COR-L47 (cell line): ENCODE data around the gene AKT3.
"Not testable (repeated sequence)": the region's sequence is repeated elsewhere in the genome, so short reads cannot be mapped to it uniquely, and the experiment has no call there.

Experiments used
- DNase-seq: peaks from one replicate; lab custom pipeline; 2025; lab: John Stamatoyannopoulos, UW

AKT3 gene

GRCh38 chr1:243841507-243841906 is 8.5 kb downstream of the AKT3 start:
- DNase-seq, result no peak

DNA sequence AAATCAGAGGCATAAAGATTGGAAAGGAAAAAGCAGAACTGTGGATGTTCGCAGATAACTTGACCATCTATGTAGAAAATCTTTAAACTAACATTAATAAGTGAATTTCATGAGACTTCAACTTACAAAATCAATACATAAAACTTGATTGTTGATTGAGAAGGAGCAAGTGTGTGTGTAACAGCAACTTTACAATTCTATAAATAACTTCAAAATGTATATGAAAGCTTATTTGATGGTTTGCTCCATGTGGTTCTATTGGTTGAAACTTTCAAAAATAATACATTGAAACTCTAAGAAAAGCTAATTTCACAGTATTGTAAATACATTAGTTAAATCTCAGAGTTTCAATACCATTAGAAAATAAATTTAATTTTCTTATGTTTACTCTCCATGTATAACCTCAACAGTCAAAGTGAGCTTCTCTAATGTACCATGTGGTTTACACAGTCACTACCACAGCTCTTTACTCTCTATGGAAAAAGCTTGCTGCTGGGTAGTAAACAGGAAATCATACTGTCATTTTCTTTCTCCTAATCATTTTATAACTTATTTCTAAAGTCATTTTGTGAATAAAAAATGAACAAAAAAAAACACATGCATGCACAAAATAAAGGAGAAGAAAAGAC is 12.0 kb downstream of the AKT3 start:
- DNase-seq, result no peak

- no peak for DNase-seq
Observed at GRCh38 chr1:243834130-243834529, 15.9 kb downstream of the AKT3 start.

- DNase-seq, result no peak
Observed at GRCh38 chr1:243831463-243831862, 18.6 kb downstream of the AKT3 start.

- DNase-seq, result no peak
Observed at GRCh38 chr1:243827206-243827605, 22.8 kb downstream of the AKT3 start.

- not testable (repeated sequence) for DNase-seq
Observed at GRCh38 chr1:243824907-243825306, 25.1 kb downstream of the AKT3 start.

DNA sequence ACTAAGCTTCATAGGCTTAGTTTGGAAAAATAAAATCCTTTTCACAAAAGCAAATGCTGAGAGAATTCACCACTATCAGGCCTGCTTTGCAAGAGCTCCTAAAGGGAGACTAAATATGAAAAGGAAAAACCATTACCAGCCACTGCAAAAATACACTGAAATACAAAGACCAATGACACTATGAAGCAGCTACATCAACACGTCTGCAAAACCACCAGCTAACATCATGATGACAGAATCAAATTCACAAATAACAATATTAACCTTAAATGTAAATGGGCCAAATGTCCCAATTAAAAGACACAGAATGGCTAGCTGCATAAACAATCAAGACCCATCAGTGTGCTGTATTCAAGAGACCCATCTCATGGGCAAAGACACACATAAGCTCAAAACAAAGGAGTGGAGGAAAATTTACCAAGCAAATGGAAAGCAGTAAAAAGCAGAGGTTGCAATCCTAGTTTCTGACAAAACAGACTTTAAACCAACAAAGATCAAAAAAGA is 28.8 kb downstream of the AKT3 start:
- no peak for DNase-seq

- no peak for DNase-seq
Observed at GRCh38 chr1:243819438-243819839, 30.6 kb downstream of the AKT3 start.

GRCh38 chr1:243818978-243819377 is 31.1 kb downstream of the AKT3 start:
- DNase-seq, result no peak

DNA sequence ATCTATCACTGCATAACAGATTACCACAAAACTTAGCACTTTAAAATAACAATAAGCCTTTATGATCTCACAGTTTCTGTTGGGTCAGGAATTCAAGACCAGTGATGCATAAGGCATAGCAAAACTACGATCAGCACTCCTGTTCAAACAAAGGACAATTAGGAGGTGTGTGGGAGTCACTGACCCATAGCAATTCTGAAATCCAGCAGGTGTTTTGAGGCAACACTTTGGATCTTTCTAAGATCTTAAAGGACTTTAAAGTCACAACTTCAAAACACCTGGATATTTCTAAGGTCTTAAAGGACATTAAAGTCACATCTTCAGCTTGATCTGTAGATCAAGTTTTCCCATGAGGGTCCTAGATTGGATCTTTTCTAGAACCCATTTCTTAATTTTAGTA is 35.3 kb downstream of the AKT3 start:
- no peak for DNase-seq

DNA sequence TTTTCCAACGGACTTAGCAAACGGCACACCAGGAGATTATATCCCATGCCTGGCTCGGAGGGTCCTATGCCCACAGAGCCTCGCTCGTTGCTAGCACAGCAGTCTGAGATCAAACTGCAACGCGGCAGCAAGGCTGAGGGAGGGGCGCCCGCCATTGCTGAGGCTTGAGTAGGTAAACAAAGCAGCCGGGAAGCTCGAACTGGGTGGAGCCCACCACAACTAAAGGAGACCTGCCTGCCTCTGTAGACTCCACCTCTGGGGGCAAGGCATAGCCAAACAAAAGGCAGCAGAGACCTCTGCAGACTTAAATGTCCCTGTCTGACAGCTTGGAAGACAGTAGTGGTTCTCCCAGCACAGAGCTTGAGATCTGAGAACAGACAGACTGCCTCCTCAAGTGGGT is 42.7 kb downstream of the AKT3 start:
- DNase-seq, result not testable (repeated sequence)

DNA sequence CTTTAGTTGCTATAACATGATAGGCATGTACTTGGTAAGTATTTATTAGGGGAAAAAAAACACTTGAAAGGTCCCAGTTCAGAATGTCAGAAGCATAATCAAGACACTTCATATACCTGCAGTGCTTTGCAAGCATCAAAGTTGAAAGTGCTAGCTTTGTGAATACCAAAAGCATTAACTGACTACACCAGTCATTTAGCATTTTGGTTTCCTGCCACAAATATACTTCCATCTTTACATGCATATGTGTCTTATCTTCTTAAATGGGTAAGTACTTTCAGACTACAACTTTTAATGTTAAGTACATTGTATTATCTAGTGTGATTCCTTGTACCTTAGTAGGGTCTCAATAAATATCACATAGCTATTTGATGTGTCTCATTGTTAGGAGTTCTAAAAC is 43.7 kb downstream of the AKT3 start:
- no peak for DNase-seq

DNA sequence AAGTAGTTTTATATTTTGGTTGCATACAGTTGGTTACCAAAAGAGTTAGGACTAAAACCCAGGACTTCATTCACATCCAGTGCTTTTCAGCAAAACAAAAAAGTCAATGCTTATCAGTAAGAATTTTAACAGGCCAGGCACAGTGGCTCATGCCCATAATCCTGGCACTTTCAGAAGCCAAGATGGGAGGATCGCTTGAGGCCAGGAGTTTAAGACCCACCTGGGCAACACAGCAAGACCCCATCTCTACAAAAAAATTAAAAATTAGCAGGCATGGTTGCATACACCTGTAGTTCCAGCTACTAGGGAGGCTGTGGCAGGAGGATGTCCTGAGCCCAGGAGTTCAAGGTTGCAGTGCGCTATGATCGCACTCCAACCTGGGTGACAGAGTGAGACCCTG is 47.3 kb downstream of the AKT3 start:
- no peak for DNase-seq

DNA sequence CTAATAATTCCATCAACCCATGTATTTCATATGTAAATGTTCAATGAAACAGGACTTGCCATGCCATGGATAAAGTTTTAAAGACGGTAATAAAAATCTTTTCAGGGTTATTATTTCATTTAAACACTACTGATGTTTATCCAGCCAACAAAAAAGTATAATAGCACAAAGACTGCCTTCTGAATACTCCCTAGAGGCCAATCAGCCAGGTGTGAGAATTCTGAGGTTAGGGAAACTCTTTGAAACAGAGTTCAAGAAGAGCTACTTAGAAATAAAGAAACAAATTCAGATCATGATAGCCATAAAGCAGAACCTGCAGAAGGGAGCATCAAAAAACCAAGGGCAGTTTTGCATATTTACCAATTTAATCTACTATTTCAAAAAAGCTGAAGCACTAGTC is 48.7 kb downstream of the AKT3 start:
- DNase-seq, result no peak

- DNase-seq, result no peak
Observed at GRCh38 chr1:243799908-243800307, 50.1 kb downstream of the AKT3 start.

- no peak for DNase-seq
Observed at GRCh38 chr1:243798726-243799125, 51.3 kb downstream of the AKT3 start.

- DNase-seq, result no peak
Observed at GRCh38 chr1:243796016-243796415, 54.0 kb downstream of the AKT3 start.

DNA sequence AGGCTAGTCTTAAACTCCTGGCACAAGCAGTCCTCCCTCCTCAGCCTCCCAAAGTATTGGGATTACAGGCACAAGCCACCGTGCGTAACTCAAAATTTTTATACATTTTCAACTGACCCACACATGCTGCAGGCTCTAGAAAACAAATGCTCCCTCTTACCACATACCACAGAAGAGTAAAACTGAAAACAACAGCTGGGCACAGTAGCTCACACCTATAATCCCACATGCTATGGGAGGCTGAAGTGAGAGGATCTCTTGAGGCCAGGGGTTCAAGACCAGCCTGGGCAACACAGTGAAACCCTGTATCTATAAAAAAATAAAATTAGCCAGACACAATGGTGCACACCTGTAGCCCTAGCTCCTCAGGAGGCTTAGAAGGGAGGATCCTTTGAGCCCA is 56.7 kb downstream of the AKT3 start:
- DNase-seq, result no peak

DNA sequence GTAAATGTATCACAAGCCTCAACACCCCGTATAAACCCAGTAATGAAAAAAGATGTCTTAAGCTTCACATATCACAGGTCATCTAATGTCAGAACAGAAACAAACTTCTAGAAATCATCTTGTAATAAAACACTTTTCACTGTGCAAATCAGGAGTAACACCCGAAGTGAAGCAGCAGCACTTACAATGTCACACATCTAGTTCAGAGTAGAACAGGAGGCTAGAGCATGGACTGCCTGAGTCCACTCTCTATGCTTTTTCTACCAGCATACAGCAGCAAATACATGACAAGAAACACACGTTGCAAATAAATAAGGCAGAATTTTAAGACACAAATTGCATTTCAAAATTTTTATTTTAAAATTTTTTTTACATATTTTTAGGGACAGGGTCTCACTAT is 57.2 kb downstream of the AKT3 start:
- DNase-seq, result no peak

DNA sequence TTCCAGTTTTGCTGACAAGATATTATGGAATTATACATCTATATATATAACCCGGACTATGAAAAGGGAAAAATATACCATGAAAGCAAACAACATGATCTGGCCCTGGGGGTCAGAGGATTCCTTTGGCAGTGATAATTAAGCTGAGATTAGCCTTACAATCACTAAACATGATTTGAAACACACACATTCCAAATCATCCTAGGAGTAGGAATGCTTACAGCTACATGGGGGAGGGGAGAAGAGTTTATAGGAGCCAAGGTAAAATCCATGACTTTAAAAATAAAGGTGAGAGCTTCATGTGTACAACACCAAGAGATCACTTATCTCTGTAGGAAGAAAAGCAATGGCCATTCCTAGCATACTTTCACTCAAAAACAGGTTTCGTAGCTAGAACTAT is 57.6 kb downstream of the AKT3 start:
- DNase-seq, result no peak

GRCh38 chr1:243791586-243792267 is 58.3 kb downstream of the AKT3 start:
- no peak for DNase-seq

DNA sequence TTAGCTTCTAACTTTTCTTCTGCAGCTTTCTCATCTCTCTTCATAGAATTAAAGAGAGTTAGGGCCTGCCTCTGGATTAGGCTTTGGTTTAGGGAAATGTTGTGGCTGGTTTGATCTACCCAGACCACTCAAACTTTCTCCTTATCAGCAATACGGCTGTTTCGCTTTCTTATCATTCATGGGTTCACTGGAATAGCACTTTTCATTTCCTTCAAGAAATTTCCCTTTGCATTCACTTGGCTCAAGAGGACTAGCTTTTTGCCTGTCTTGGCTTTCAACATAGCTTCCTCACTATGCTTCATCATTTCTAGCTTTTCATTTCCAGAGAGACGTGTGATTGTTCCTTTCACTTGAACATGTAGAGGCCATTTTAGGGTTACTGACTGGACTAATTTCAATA is 59.6 kb downstream of the AKT3 start:
- DNase-seq, result no peak

DNA sequence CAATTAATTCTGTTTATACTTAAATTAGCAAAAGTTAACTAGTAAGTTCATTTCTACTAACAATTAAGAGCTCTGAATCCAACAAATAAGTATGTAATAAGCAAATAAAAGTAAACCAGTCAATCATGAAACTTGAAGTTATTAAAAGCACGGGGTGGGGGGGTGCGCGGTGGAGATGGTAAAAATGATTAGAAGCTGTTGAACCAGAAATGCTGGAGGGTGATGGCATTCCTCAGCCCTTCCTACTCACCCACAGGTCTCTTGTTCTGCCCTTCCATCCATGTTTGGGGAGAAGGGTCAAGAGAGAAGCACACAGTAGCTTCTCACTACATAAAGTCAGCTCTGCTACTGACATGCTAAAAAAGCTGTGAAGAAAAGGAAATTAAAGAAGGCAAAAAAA is 63.5 kb downstream of the AKT3 start:
- no peak for DNase-seq

GRCh38 chr1:243784506-243784905 is 65.5 kb downstream of the AKT3 start:
- no peak for DNase-seq
